NCI-H1105 treated with DMSO at 0.1 percent for 48 hours (cell line): Measurements from ENCODE around the gene DAGLA.

ENCODE experiments used
- DNase-seq: peaks from one replicate; lab custom pipeline; 2025; lab: John Stamatoyannopoulos, UW

The DAGLA gene

GRCh38 chr11:61730240-61730994 is 50.2 kb downstream of the DAGLA start:
- peak; percentile 98 for DNase-seq

- DNase-seq = no peak
Measured at GRCh38 chr11:61731211-61731951, 51.2 kb downstream of the DAGLA start.

- no peak for DNase-seq
Measured at GRCh38 chr11:61731952-61732675, 51.9 kb downstream of the DAGLA start.

GRCh38 chr11:61732705-61733104 is 52.5 kb downstream of the DAGLA start:
- DNase-seq = no peak

GRCh38 chr11:61733120-61733978 is 53.2 kb downstream of the DAGLA start:
- DNase-seq = peak; percentile 81

- no peak for DNase-seq
Measured at GRCh38 chr11:61734767-61735166, 54.6 kb downstream of the DAGLA start.

GRCh38 chr11:61735391-61735790 is 55.2 kb downstream of the DAGLA start:
- DNase-seq = no peak

GRCh38 chr11:61736310-61736709 is 56.1 kb downstream of the DAGLA start:
- DNase-seq = no peak

- DNase-seq = no peak
Measured at GRCh38 chr11:61737131-61737530, 56.9 kb downstream of the DAGLA start.

- no peak for DNase-seq
Measured at GRCh38 chr11:61737636-61738386, 57.6 kb downstream of the DAGLA start.

GRCh38 chr11:61738776-61739175 is 58.6 kb downstream of the DAGLA start:
- DNase-seq = no peak

- no peak for DNase-seq
Measured at GRCh38 chr11:61739413-61739812, 59.2 kb downstream of the DAGLA start.

- no peak for DNase-seq
Measured at GRCh38 chr11:61739966-61740365, 59.8 kb downstream of the DAGLA start.

- DNase-seq = no peak
Measured at GRCh38 chr11:61742391-61742790, 62.2 kb downstream of the DAGLA start.

GRCh38 chr11:61743486-61744095 is 63.4 kb downstream of the DAGLA start:
- DNase-seq = no peak

- no peak for DNase-seq
Measured at GRCh38 chr11:61744181-61744580, 64.0 kb downstream of the DAGLA start.

GRCh38 chr11:61744609-61745156 is 64.5 kb downstream of the DAGLA start:
- no peak for DNase-seq

- no peak for DNase-seq
Measured at GRCh38 chr11:61745781-61746441, 65.7 kb downstream of the DAGLA start.

- DNase-seq = no peak
Measured at GRCh38 chr11:61746442-61747191, 66.4 kb downstream of the DAGLA start.
